BLaER1 (cell line): ENCODE results near the gene CCNH.

Experiments
- H3K27ac ChIP-seq: shearing (Covaris generic); formaldehyde crosslinking; 2 replicates; pipeline ENCODE4 v1.8.1; 2022
- H3K27me3 ChIP-seq: shearing (Covaris generic); formaldehyde crosslinking; 2 replicates; pipeline ENCODE4 v1.8.1; 2022
- H3K36me3 ChIP-seq: shearing (Covaris generic); formaldehyde crosslinking; 2 replicates; pipeline ENCODE4 v1.8.1; 2022
- H3K4me1 ChIP-seq: shearing (Covaris generic); formaldehyde crosslinking; 2 replicates; pipeline ENCODE4 v1.8.1; 2022
- H3K4me2 ChIP-seq: shearing (Covaris generic); formaldehyde crosslinking; 2 replicates; pipeline ENCODE4 v1.8.1; 2022
- H3K4me3 ChIP-seq: shearing (Covaris generic); formaldehyde crosslinking; 2 replicates; pipeline ENCODE4 v1.8.1; 2022
- H3K9ac ChIP-seq: shearing (Covaris generic); formaldehyde crosslinking; 2 replicates; pipeline ENCODE4 v1.8.1; 2022
- H3K9me3 ChIP-seq: shearing (Covaris generic); formaldehyde crosslinking; 2 replicates; pipeline ENCODE4 v1.8.1; 2022
- H4K20me1 ChIP-seq: shearing (Covaris generic); formaldehyde crosslinking; 2 replicates; pipeline ENCODE4 v1.8.1; 2022
- Cebpa-rat ChIP-seq: shearing (Covaris generic); IDR thresholded peaks from 2 replicates; pipeline ENCODE4 v1.8.1; 2022

The CCNH gene

DNA sequence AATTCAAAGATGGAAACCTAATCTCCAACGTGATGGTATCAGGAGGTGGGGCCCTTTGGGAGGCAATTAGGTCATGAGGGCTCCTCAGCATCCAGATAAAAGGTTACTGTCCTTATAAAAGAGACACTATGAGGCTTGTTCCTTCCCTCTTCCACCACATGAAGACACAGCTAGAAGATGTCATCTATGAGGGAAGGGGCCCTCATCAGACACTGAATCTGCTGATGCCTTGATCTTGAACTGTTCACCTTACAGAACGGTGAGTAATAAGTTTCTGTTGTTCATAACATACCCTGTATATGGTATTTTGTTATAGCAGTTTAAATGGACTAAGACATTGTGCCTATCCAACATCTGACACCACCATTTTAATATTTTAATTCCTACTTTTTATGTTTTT is 19.7 kb upstream of the CCNH start:
- Histone ChIP-seq H3K9ac (no peak overlapping the region), H3K9me3 (no peaks in the 10 kb centered on the region), H3K4me1 (no peaks in the 10 kb centered on the region), H4K20me1 (no peaks in the 10 kb centered on the region), H3K27me3 (no peaks in the 10 kb centered on the region), H3K4me3 (no peak overlapping the region), H3K36me3 (no peaks in the 10 kb centered on the region), H3K4me2 (no peak overlapping the region), H3K27ac (no peak overlapping the region)
- TF ChIP-seq Cebpa-rat = no peak

- H3K4me3 ChIP-seq = no peak overlapping the region
- no peak overlapping the region for H3K27ac ChIP-seq
- H3K36me3 ChIP-seq = no peaks in the 10 kb centered on the region
- H3K4me2 ChIP-seq = no peak overlapping the region
- H3K4me1 ChIP-seq = no peaks in the 10 kb centered on the region
- H4K20me1 ChIP-seq = no peaks in the 10 kb centered on the region
- H3K27me3 ChIP-seq = no peaks in the 10 kb centered on the region
- H3K9ac ChIP-seq = no peak overlapping the region
- H3K9me3 ChIP-seq = no peaks in the 10 kb centered on the region
- TF ChIP-seq Cebpa-rat = no peak
Observed at GRCh38 chr5:87430863-87431457, 18.2 kb upstream of the CCNH start.

GRCh38 chr5:87423755-87424154 is 11.0 kb upstream of the CCNH start:
- Histone ChIP-seq H3K4me3 (no peak overlapping the region), H3K9me3 (no peaks in the 10 kb centered on the region), H3K9ac (no peak overlapping the region), H4K20me1 (no peaks in the 10 kb centered on the region), H3K27ac (no peak overlapping the region), H3K27me3 (no peaks in the 10 kb centered on the region), H3K4me1 (no peaks in the 10 kb centered on the region), H3K36me3 (no peaks in the 10 kb centered on the region), H3K4me2 (no peak overlapping the region)
- no peak for TF ChIP-seq Cebpa-rat

- TF ChIP-seq Cebpa-rat = no peak
- Histone ChIP-seq H3K27ac (no peak overlapping the region), H4K20me1 (no peaks in the 10 kb centered on the region), H3K4me1 (no peaks in the 10 kb centered on the region), H3K4me2 (no peak overlapping the region), H3K9me3 (no peaks in the 10 kb centered on the region), H3K36me3 (no peaks in the 10 kb centered on the region), H3K4me3 (no peak overlapping the region), H3K9ac (no peak overlapping the region), H3K27me3 (no peaks in the 10 kb centered on the region)
Observed at GRCh38 chr5:87421307-87421706, 8.6 kb upstream of the CCNH start.

DNA sequence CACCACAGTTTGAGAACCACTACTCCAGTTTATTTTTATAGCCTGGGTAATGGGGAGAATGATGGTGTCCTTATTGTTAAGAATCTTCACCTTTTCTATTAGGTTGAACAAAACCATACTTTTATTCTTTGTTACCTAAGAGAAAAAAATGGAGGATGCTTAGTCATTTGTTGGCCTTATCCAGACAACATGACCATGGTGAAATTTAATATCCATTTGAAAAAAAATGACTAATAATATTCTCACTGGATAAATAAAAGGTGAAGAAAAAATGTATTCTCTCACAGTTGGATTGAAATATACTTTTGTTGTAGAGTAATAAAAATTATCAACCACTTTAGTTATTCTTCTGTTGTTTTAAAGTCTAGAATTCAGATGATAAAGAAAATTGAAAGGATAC is 5.8 kb upstream of the CCNH start:
- Histone ChIP-seq H3K9me3 (no peaks in the 10 kb centered on the region), H3K36me3 (no peaks in the 10 kb centered on the region), H3K4me3 (no peak overlapping the region), H3K27me3 (no peaks in the 10 kb centered on the region), H3K9ac (no peak overlapping the region), H3K4me2 (no peak overlapping the region), H4K20me1 (no peaks in the 10 kb centered on the region), H3K27ac (no peak overlapping the region), H3K4me1 (no peaks in the 10 kb centered on the region)
- no peak for TF ChIP-seq Cebpa-rat

- Histone ChIP-seq H3K4me2 (peak overlapping the region; percentile 88), H3K27ac (peak overlapping the region; percentile 54; the same call in 1 of the 2 replicates), H3K4me3 (peak overlapping the region; percentile 98), H3K36me3 (peaks cover 23% of the 10 kb centered on the region), H3K4me1 (peaks cover 24% of the 10 kb centered on the region), H3K27me3 (no peaks in the 10 kb centered on the region), H4K20me1 (peaks cover 30% of the 10 kb centered on the region), H3K9me3 (no peaks in the 10 kb centered on the region), H3K9ac (peak overlapping the region; percentile 91)
- no peak for TF ChIP-seq Cebpa-rat
Observed at GRCh38 chr5:87413343-87413645, 564 bp upstream of the CCNH start.

DNA sequence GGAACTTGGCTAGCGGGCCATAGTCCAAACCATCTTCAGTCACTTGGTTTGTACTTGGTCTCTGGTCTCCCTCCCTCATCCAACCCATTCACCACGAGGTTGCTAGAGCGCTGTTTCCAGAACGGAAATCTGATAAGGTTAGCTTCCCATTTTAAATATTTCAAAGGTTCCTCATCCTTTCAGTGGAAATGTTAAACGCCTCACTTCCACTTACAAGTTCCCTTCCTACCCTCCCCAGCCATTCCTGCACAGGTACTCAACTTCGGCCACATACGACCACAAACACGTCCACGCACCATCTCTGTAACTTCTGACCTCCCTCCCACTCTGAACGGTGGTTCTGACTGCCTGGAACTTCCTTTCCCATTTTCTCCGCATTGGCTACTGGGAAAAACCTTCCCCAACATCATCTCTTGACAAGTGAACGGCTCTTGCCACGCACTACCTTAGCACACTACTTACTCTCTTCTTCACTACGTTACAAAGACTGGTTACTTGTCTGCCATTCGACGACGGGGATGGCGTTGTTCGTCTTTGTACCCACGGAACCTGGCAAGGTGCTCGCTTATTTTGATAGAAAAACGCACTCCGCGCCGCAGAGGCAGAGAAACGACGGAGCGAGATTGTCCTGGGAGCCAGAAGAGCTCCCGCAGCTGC is 629 bp downstream of the CCNH start:
- Histone ChIP-seq H3K4me1 (peaks cover 24% of the 10 kb centered on the region), H3K4me2 (peak overlapping the region; percentile 88), H3K27me3 (no peaks in the 10 kb centered on the region), H3K9ac (peak overlapping the region; percentile 91), H3K36me3 (peaks cover 33% of the 10 kb centered on the region), H4K20me1 (peaks cover 38% of the 10 kb centered on the region), H3K27ac (peak overlapping the region; percentile 90), H3K4me3 (peak overlapping the region; percentile 98), H3K9me3 (no peaks in the 10 kb centered on the region)
- TF ChIP-seq Cebpa-rat = no peak

DNA sequence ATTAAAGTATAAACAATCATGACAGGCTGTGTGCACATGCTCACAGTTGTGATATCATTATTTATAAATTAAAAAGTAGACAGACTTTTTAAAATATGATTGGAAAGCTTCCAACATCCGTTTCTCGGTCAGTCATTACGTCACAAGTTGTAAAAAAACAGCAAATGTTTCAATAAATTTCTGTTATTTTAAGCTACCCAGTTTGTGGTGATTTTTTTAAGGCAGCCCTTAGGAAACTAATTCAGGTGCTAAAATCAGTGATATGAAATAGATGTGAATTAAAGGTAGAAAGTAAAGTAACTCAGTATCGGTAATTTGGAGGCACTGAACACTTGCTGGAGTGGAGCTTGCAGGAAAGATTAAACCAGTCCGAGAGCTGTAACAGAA is 1.2 kb downstream of the CCNH start:
- H3K4me1 ChIP-seq = peaks cover 24% of the 10 kb centered on the region

DNA sequence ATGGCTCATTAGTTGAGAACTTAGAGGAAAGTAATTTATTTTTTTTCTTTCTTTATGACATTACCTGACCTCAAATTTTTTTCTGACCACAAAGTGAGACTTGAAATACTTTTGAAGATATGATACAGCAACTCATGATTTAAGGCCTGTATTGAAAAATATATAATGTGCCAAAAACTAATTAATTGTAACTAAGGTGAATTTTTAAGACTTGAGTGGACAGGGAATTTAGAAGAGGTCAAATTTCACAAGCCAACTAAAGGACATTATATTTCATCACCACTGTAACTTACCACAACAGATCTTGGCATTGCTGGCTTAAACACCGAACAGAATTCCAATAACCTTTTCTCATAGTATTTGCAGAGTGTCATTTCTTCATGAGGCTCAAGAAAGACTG is 1.8 kb downstream of the CCNH start:
- Histone ChIP-seq H3K4me2 (peak overlapping the region; percentile 88), H3K27ac (no peak overlapping the region), H3K4me3 (peak overlapping the region; percentile 98; the same call in 1 of the 2 replicates), H3K9ac (no peak overlapping the region), H4K20me1 (peaks cover 50% of the 10 kb centered on the region), H3K36me3 (peaks cover 45% of the 10 kb centered on the region), H3K27me3 (no peaks in the 10 kb centered on the region), H3K4me1 (peaks cover 24% of the 10 kb centered on the region), H3K9me3 (no peaks in the 10 kb centered on the region)
- TF ChIP-seq Cebpa-rat = no peak

More for the DNA sequence above, 1.2 kb downstream of the CCNH start:
- Histone ChIP-seq H3K36me3 (peaks cover 38% of the 10 kb centered on the region), H3K27ac (peak overlapping the region; percentile 90), H3K4me2 (peak overlapping the region; percentile 88), H3K9me3 (no peaks in the 10 kb centered on the region), H3K9ac (peak overlapping the region; percentile 91), H3K27me3 (no peaks in the 10 kb centered on the region), H4K20me1 (peaks cover 44% of the 10 kb centered on the region), H3K4me3 (peak overlapping the region; percentile 98)
- TF ChIP-seq Cebpa-rat = no peak

DNA sequence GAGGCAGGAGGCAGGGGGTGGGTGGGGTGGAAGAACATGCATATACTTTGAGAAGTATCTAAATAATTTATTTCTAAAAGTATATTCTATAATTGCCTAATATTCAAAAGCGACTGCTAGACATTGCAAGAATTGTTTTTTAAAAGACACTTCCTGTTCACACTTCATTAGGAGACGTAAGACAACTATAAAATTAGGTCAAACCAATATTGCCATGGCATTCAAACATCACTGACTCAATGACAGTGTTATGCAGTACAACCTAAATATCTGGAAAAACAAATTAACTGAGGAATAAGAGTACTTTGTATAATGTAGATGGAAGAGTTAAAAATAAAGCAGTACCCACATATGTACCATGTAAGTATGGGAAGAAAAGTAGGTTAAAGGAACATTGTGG is 4.5 kb downstream of the CCNH start:
- no peak overlapping the region for H3K27ac ChIP-seq
- no peak overlapping the region for H3K4me3 ChIP-seq
- H3K9ac ChIP-seq = no peak overlapping the region
- no peaks in the 10 kb centered on the region for H3K27me3 ChIP-seq
- H3K36me3 ChIP-seq = peaks cover 72% of the 10 kb centered on the region
- no peaks in the 10 kb centered on the region for H3K9me3 ChIP-seq
- H3K4me1 ChIP-seq = peaks cover 21% of the 10 kb centered on the region
- H3K4me2 ChIP-seq = no peak overlapping the region
- TF ChIP-seq Cebpa-rat = no peak
- H4K20me1 ChIP-seq = peaks cover 77% of the 10 kb centered on the region
